Measurements from ENCODE around the gene NUP210.

NUP210 gene

GRCh38 chr3:13294442-13295351 lies 125.4 kb downstream of the NUP210 start:
- H2AFZ ChIP-seq (ENCODE audit: low read depth), result no peak overlapping the region
- no peaks in the 10 kb centered on the region for H3K4me1 ChIP-seq (ENCODE audit: low read depth, poor library complexity, severe bottlenecking)
- no peak for TF ChIP-seq CTCF (conservative IDR thresholded peaks at IDR 0.05; ENCODE audit: low read depth, low read length)
- no peaks in the 10 kb centered on the region for H4K20me1 ChIP-seq (ENCODE audit: insufficient read depth)
- H3K9ac ChIP-seq, result no peak overlapping the region
- no peak overlapping the region for H3K4me2 ChIP-seq
- no peaks in the 10 kb centered on the region for H3K79me2 ChIP-seq (ENCODE audit: insufficient read depth, low read depth)
- no peak overlapping the region for H3K4me3 ChIP-seq (IDR thresholded peaks at IDR 0.05; ENCODE audit: insufficient read depth, low read depth, low read length)
- no peaks in the 10 kb centered on the region for H3K36me3 ChIP-seq (ENCODE audit: insufficient read depth)
- H3K27me3 ChIP-seq (ENCODE audit: insufficient read depth, low read depth), result no peaks in the 10 kb centered on the region
- no peak overlapping the region for H3K27ac ChIP-seq

GRCh38 chr3:13292375-13292774 lies 127.7 kb downstream of the NUP210 start:
- Histone ChIP-seq H3K27me3 (ENCODE audit: insufficient read depth, low read depth) (no peaks in the 10 kb centered on the region), H3K79me2 (ENCODE audit: insufficient read depth, low read depth) (no peaks in the 10 kb centered on the region), H3K4me3 (IDR thresholded peaks at IDR 0.05; ENCODE audit: insufficient read depth, low read depth, low read length) (no peak overlapping the region), H3K4me1 (ENCODE audit: low read depth, poor library complexity, severe bottlenecking) (no peaks in the 10 kb centered on the region), H3K4me2 (no peak overlapping the region), H3K9ac (no peak overlapping the region), H3K36me3 (ENCODE audit: insufficient read depth) (no peaks in the 10 kb centered on the region), H2AFZ (ENCODE audit: low read depth) (no peak overlapping the region), H3K27ac (no peak overlapping the region), H4K20me1 (ENCODE audit: insufficient read depth) (no peaks in the 10 kb centered on the region)
- no peak for TF ChIP-seq CTCF (conservative IDR thresholded peaks at IDR 0.05; ENCODE audit: low read depth, low read length)

GRCh38 chr3:13290941-13291340 lies 129.2 kb downstream of the NUP210 start:
- TF ChIP-seq CTCF (conservative IDR thresholded peaks at IDR 0.05; ENCODE audit: low read depth, low read length), result no peak
- H3K36me3 ChIP-seq (ENCODE audit: insufficient read depth), result no peaks in the 10 kb centered on the region
- no peaks in the 10 kb centered on the region for H3K4me1 ChIP-seq (ENCODE audit: low read depth, poor library complexity, severe bottlenecking)
- no peak overlapping the region for H3K4me2 ChIP-seq
- H3K27ac ChIP-seq, result no peak overlapping the region
- H3K27me3 ChIP-seq (ENCODE audit: insufficient read depth, low read depth), result no peaks in the 10 kb centered on the region
- no peaks in the 10 kb centered on the region for H4K20me1 ChIP-seq (ENCODE audit: insufficient read depth)
- H3K4me3 ChIP-seq (IDR thresholded peaks at IDR 0.05; ENCODE audit: insufficient read depth, low read depth, low read length), result no peak overlapping the region
- H3K79me2 ChIP-seq (ENCODE audit: insufficient read depth, low read depth), result no peaks in the 10 kb centered on the region
- no peak overlapping the region for H3K9ac ChIP-seq
- H2AFZ ChIP-seq (ENCODE audit: low read depth), result no peak overlapping the region

GRCh38 chr3:13289771-13290285 lies 130.3 kb downstream of the NUP210 start:
- Histone ChIP-seq H3K36me3 (ENCODE audit: insufficient read depth) (no peaks in the 10 kb centered on the region), H3K79me2 (ENCODE audit: insufficient read depth, low read depth) (no peaks in the 10 kb centered on the region), H3K4me2 (no peak overlapping the region), H3K9ac (no peak overlapping the region), H2AFZ (ENCODE audit: low read depth) (no peak overlapping the region), H3K4me3 (IDR thresholded peaks at IDR 0.05; ENCODE audit: insufficient read depth, low read depth, low read length) (no peak overlapping the region), H3K27me3 (ENCODE audit: insufficient read depth, low read depth) (no peaks in the 10 kb centered on the region), H3K4me1 (ENCODE audit: low read depth, poor library complexity, severe bottlenecking) (no peaks in the 10 kb centered on the region), H4K20me1 (ENCODE audit: insufficient read depth) (no peaks in the 10 kb centered on the region), H3K27ac (no peak overlapping the region)
- no peak for TF ChIP-seq CTCF (conservative IDR thresholded peaks at IDR 0.05; ENCODE audit: low read depth, low read length)
